ENCODE data around the gene DLGAP4. TPM values are rescaled to one million over a fixed set of nuclear protein-coding genes. Genes with fewer than 3 reads are reported as not detected.

The DLGAP4 gene
- total RNA-seq, 4 donors from 2014 or later = 38.6 to 193 (median 80.5) TPM

DNA sequence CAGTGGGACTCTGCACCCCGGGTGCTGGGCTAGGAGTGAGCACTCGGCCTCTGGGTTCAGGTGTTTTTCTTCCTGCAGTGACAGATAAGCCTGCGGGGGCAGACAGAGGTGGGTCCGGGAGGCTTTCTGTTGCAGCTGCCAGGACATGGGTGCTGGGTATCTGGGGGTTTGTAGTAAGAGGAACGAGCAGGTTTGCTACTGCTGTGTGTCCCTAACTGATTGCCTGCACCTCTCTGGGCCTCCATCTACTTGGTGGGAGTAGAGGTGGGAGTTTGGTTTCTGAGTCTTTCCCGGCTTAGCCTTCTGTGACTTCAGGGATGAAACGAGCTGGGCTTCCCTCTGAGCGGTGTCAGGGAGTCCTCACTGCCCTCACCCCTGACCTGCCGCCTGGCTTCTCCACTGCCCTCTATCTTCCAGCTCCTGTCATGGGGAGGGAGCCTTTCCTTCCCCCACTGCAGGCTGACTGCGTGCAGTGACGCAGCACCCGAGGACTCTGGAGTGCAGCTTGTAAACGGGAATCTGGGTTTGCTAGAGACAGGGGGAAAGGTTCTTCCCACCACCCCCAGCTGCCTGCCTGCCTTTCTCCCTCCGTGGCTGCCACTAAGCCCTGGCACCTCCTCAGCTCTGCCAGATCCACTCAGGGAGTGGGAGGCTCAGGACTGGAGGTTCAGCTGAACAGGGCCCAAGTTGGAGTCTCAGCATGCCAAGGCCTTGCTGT lies 6.7 kb downstream of the DLGAP4 start:
- intact Hi-C loops (cut with DNase I; ENCODE audit: low total_unique reads) = no loop called here
- Histone ChIP-seq H3K27ac (no peak overlapping the region), H3K4me3 (no peak overlapping the region), H3K27me3 (no peaks in the 10 kb centered on the region), H3K9me3 (no peaks in the 10 kb centered on the region), H3K36me3 (no peaks in the 10 kb centered on the region), H3K4me1 (no peaks in the 10 kb centered on the region)
- no peak for DNase-seq
- TF ChIP-seq POLR2A (IDR thresholded peaks at IDR 0.05) = no peak
- TF ChIP-seq, protein P1, sequence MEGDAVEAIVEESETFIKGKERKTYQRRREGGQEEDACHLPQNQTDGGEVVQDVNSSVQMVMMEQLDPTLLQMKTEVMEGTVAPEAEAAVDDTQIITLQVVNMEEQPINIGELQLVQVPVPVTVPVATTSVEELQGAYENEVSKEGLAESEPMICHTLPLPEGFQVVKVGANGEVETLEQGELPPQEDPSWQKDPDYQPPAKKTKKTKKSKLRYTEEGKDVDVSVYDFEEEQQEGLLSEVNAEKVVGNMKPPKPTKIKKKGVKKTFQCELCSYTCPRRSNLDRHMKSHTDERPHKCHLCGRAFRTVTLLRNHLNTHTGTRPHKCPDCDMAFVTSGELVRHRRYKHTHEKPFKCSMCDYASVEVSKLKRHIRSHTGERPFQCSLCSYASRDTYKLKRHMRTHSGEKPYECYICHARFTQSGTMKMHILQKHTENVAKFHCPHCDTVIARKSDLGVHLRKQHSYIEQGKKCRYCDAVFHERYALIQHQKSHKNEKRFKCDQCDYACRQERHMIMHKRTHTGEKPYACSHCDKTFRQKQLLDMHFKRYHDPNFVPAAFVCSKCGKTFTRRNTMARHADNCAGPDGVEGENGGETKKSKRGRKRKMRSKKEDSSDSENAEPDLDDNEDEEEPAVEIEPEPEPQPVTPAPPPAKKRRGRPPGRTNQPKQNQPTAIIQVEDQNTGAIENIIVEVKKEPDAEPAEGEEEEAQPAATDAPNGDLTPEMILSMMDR (IDR thresholded peaks at IDR 0.05) = no peak

DNA sequence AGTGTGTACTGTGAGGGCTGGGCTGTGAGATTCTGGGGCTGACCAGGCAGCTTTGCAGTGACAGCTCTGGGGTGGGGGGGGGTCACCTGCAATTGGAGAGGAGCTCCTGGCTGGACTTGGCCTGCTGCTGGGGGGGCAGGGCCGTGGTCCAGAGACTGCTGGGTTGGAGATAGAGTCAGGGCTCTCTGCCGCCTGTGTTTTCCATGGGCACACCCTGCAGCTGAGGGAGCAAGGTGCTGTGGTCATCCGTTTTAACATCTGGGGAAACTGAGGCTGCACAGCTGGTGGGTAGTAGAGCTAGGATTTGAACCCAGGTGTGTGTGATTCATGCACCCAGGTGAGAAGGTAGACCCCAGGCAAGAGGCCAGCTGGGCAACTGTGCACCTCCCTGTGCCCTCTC lies 7.3 kb downstream of the DLGAP4 start:
- H3K9me3 ChIP-seq = no peaks in the 10 kb centered on the region
- TF ChIP-seq, protein P1 (IDR thresholded peaks at IDR 0.05) = no peak
- TF ChIP-seq POLR2A (IDR thresholded peaks at IDR 0.05) = no peak
- H3K36me3 ChIP-seq = no peaks in the 10 kb centered on the region
- intact Hi-C loops (cut with DNase I; ENCODE audit: low total_unique reads) = no loop called here
- H3K4me1 ChIP-seq = no peaks in the 10 kb centered on the region
- DNase-seq = no peak
- no peaks in the 10 kb centered on the region for H3K27me3 ChIP-seq
- H3K4me3 ChIP-seq = no peak overlapping the region
- H3K27ac ChIP-seq = no peak overlapping the region

DNA sequence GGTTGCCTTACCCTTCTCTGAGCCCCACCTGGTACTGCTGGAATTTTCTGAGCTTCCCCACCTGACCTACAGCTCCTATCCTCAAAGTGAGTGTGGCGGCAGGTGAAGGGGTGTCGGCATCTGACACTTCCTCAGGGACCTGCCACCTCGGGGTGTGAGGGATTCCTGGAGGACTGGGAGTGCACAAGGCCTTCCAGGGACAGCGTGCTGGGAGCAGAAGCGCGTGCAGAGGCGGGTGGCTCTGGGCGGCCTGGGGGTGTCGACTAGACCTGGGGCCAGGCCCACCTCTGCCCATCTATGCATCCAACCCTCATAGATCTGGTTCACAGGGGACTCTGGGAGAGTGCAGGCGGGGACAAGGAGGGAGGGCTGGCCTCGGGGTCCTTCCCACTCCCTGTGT lies 7.8 kb downstream of the DLGAP4 start:
- H3K36me3 ChIP-seq = no peaks in the 10 kb centered on the region
- TF ChIP-seq POLR2A (IDR thresholded peaks at IDR 0.05) = no peak
- TF ChIP-seq, protein P1 (IDR thresholded peaks at IDR 0.05) = no peak
- DNase-seq = no peak
- intact Hi-C loops (cut with DNase I; ENCODE audit: low total_unique reads) = no loop called here
- no peak overlapping the region for H3K4me3 ChIP-seq
- H3K9me3 ChIP-seq = no peaks in the 10 kb centered on the region
- H3K27ac ChIP-seq = no peak overlapping the region
- no peaks in the 10 kb centered on the region for H3K4me1 ChIP-seq
- H3K27me3 ChIP-seq = no peaks in the 10 kb centered on the region

DNA sequence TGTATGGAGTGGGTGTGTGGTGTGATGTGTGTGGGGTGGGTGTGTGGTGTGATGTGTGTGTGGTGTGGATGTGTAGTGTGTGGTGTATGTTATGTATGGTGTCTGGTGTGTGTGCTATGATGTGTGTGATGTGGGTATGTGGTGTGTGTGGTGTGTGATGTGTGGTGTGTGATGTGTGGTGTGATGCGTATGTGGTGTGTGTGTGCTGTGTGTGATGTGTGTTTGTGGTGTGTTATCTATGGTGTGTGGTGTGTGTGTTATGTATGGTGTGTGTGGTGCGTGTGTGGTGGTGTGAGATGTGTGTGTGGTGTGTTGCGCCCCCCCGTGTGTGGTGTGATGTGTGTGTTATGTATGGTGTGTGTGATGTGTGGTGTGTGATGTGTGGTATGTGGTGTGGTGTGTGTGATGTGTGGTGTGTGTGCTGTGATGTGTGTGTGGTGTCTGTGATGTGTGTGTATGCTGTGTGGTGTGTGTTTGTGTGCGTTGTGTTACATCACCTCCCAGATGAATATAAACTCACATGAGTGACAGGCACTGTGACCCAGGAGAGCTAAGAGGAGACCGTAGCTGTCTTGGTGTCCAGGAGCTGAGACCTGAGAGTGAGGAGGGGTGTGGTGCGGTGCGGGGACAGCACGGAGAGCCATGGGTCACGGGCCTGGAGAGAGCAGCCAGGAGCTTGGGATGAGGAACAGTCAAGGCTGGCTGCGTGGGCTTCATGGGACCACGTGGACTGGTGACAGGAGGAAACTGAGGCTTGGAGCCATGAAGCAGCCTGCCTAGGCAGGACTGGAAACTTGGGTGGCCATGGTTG lies 8.8 kb downstream of the DLGAP4 start:
- Histone ChIP-seq H3K4me3 (no peak overlapping the region), H3K36me3 (no peaks in the 10 kb centered on the region), H3K9me3 (no peaks in the 10 kb centered on the region), H3K27me3 (no peaks in the 10 kb centered on the region), H3K4me1 (no peaks in the 10 kb centered on the region), H3K27ac (no peak overlapping the region)
- no peak for TF ChIP-seq POLR2A (IDR thresholded peaks at IDR 0.05)
- TF ChIP-seq, protein P1 (IDR thresholded peaks at IDR 0.05) = no peak
- no peak for DNase-seq
- intact Hi-C loops (cut with DNase I; ENCODE audit: low total_unique reads) = no loop called here
